KMS-11 (cell line): ENCODE data around the gene BRAP.
"Not testable (repeated sequence)": the region's sequence is repeated elsewhere in the genome, so short reads cannot be mapped to it uniquely, and the experiment has no call there.

ENCODE experiments used
- H2AFZ ChIP-seq: fragments of 200-600 bp; sonication (generic); 2 replicates; pipeline ENCODE4 v1.6.1; 2016; ENCODE audit warnings: antibody characterized with exemption, mixed run types, low read depth
- H3K27ac ChIP-seq: fragments of 200-600 bp; sonication (generic); 2 replicates; pipeline ENCODE4 v1.6.1; 2016; ENCODE audit warnings: mild to moderate bottlenecking, mixed run types
- H3K27me3 ChIP-seq: fragments of 200-600 bp; sonication (generic); 2 replicates; pipeline ENCODE4 v1.6.1; 2017; ENCODE audit warnings: mild to moderate bottlenecking, low read depth, mixed run types, moderate library complexity; ENCODE audit not compliant: insufficient read depth
- H3K36me3 ChIP-seq: fragments of 200-600 bp; sonication (generic); 2 replicates; pipeline ENCODE4 v1.6.1; 2017; ENCODE audit warnings: mild to moderate bottlenecking, mixed run types; ENCODE audit not compliant: insufficient read depth
- H3K4me1 ChIP-seq: fragments of 200-600 bp; sonication (generic); 2 replicates; pipeline ENCODE4 v1.6.1; 2016; ENCODE audit warnings: mild to moderate bottlenecking, low read depth, mixed run types; ENCODE audit not compliant: poor library complexity, severe bottlenecking
- H3K4me2 ChIP-seq: fragments of 200-600 bp; sonication (generic); 2 replicates; pipeline ENCODE4 v1.7.0; 2016; ENCODE audit warnings: mild to moderate bottlenecking, mixed run types
- H3K4me3 ChIP-seq: fragments of 200-600 bp; sonication (generic); IDR thresholded peaks from 2 replicates; pipeline ENCODE4 v1.6.1; 2017; ENCODE audit warnings: low read depth, low read length, mixed read lengths; ENCODE audit not compliant: insufficient read depth
- H3K79me2 ChIP-seq: fragments of 200-600 bp; sonication (generic); 2 replicates; pipeline ENCODE4 v1.6.1; 2016; ENCODE audit warnings: low read depth, mixed run types; ENCODE audit not compliant: insufficient read depth
- H3K9ac ChIP-seq: fragments of 200-600 bp; sonication (generic); 2 replicates; pipeline ENCODE4 v1.6.1; 2016; ENCODE audit warnings: mild to moderate bottlenecking, mixed run types
- H4K20me1 ChIP-seq: fragments of 200-600 bp; sonication (generic); 2 replicates; pipeline ENCODE4 v1.6.1; 2016; ENCODE audit warnings: mild to moderate bottlenecking, mixed run types; ENCODE audit not compliant: insufficient read depth
- CTCF ChIP-seq: fragments of 200-600 bp; sonication (generic); conservative IDR thresholded peaks from 2 replicates; pipeline ENCODE4 v1.6.1; 2017; ENCODE audit warnings: low read depth, mild to moderate bottlenecking, antibody characterized with exemption, low read length, moderate library complexity, mixed read lengths

Gene BRAP

GRCh38 chr12:111624540-111624939, 61.2 kb downstream of the BRAP start:
- no peaks in the 10 kb centered on the region for H3K36me3 ChIP-seq
- H3K4me3 ChIP-seq = no peak overlapping the region
- no peaks in the 10 kb centered on the region for H3K27me3 ChIP-seq
- no peak overlapping the region for H3K27ac ChIP-seq
- H3K4me1 ChIP-seq = no peaks in the 10 kb centered on the region
- H3K9ac ChIP-seq = no peak overlapping the region
- H3K79me2 ChIP-seq = no peaks in the 10 kb centered on the region
- no peaks in the 10 kb centered on the region for H4K20me1 ChIP-seq
- no peak for TF ChIP-seq CTCF
- H3K4me2 ChIP-seq = no peak overlapping the region
- H2AFZ ChIP-seq = no peak overlapping the region

GRCh38 chr12:111617841-111618240, 67.9 kb downstream of the BRAP start:
- not testable (repeated sequence) for H3K4me2 ChIP-seq, H3K36me3 ChIP-seq, H4K20me1 ChIP-seq, H3K27ac ChIP-seq, H3K4me3 ChIP-seq, H3K27me3 ChIP-seq, H2AFZ ChIP-seq, H3K9ac ChIP-seq, H3K79me2 ChIP-seq, H3K4me1 ChIP-seq

GRCh38 chr12:111616177-111616623, 69.6 kb downstream of the BRAP start:
- Histone ChIP-seq H3K4me2 (no peak overlapping the region), H3K27ac (no peak overlapping the region), H3K4me1 (no peaks in the 10 kb centered on the region), H2AFZ (no peak overlapping the region), H3K36me3 (no peaks in the 10 kb centered on the region), H3K27me3 (no peaks in the 10 kb centered on the region), H3K79me2 (no peaks in the 10 kb centered on the region), H3K4me3 (no peak overlapping the region), H3K9ac (no peak overlapping the region), H4K20me1 (no peaks in the 10 kb centered on the region)
- TF ChIP-seq CTCF = no peak

- no peaks in the 10 kb centered on the region for H3K79me2 ChIP-seq
- no peaks in the 10 kb centered on the region for H3K27me3 ChIP-seq
- no peak overlapping the region for H3K4me2 ChIP-seq
- TF ChIP-seq CTCF = no peak
- no peak overlapping the region for H3K27ac ChIP-seq
- H2AFZ ChIP-seq = no peak overlapping the region
- no peaks in the 10 kb centered on the region for H3K36me3 ChIP-seq
- no peak overlapping the region for H3K9ac ChIP-seq
- H3K4me1 ChIP-seq = no peaks in the 10 kb centered on the region
- no peaks in the 10 kb centered on the region for H4K20me1 ChIP-seq
- no peak overlapping the region for H3K4me3 ChIP-seq
Observed at GRCh38 chr12:111607239-111607638, 78.5 kb downstream of the BRAP start.

GRCh38 chr12:111606767-111607230, 79.0 kb downstream of the BRAP start:
- no peak overlapping the region for H3K9ac ChIP-seq
- H3K36me3 ChIP-seq = no peaks in the 10 kb centered on the region
- TF ChIP-seq CTCF = no peak
- no peak overlapping the region for H3K4me2 ChIP-seq
- H2AFZ ChIP-seq = no peak overlapping the region
- H3K4me1 ChIP-seq = no peaks in the 10 kb centered on the region
- no peaks in the 10 kb centered on the region for H3K79me2 ChIP-seq
- no peaks in the 10 kb centered on the region for H3K27me3 ChIP-seq
- no peak overlapping the region for H3K27ac ChIP-seq
- no peak overlapping the region for H3K4me3 ChIP-seq
- H4K20me1 ChIP-seq = no peaks in the 10 kb centered on the region
